ENCODE results near the gene FAIM2.

Gene FAIM2

DNA sequence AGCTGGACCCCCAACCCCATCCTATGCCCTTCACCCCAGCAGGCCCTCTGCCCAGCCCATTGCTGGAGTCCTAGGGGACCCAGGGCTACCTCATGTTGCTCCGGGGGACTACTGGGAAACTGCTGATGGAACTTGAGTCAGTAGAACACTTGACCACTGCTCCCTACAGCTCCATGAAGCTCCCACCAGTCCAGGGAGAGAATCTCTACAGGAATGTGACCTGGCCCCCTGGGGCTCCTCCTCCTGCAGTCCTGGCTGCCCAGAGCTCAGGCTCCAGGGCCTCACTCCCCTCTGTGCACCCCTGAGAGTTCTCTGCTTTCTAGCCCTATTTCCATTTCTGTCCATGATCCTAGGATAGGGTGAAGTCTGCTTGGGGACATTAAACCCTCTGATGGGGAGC, 36.0 kb upstream of the FAIM2 start:
- DNase-seq (ENCODE audit: low spot score): peak; percentile 40

DNA sequence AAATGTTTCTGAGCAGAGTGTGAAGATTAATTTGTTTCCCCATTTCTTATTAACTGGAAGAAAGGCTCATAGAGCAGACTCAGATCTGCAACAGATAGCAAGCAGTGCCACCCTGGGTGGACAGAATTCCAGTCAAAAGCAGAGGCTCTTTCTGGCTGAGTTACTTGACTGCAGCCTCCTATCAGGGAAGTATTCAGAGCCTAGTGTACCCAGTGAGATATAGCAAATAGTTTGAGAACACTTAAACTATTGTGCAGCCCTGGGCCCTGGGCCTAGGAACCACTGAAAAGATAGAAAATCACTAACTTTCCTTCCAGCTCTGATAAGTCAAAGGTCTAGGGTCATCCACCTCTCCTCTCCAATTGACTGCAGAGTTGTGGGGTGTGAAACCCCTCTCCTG, 35.6 kb upstream of the FAIM2 start:
- no peak for DNase-seq (ENCODE audit: low spot score)

DNA sequence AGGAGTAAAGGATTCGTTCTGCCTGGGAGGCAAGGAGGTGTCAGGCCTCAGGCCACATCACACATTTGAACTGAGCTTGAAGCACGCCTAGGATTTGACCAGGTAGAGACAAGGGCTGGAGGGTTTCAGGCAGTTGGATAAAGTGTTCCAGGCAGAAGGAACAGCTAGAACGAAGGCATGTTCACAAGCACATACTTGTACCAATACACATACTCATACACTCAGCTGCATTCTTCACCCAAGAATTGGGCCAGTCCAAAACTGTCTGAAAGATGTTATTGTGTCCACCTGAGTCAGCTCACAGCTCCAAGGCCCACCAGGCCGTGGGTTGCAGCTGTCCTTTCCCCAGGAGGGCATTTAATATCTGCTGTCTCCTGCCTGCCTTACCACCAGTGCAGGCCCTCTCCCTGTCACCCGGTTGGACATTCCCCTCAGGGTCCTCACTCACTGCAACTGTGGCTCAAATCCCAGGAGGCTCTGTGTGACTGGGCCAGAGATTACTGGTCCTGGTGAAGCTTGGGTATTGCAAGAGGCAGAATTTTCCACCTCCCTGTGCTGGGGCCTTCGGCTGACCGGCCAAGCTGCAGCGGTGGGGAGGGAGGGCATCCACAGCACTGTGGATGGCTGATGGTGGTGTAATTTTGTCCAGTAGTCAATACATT, 34.1 kb upstream of the FAIM2 start:
- DNase-seq (ENCODE audit: low spot score): peak; percentile 42

- no peak for DNase-seq (ENCODE audit: low spot score)
Measured at GRCh38 chr12:49936925-49937324, 33.2 kb upstream of the FAIM2 start.

DNA sequence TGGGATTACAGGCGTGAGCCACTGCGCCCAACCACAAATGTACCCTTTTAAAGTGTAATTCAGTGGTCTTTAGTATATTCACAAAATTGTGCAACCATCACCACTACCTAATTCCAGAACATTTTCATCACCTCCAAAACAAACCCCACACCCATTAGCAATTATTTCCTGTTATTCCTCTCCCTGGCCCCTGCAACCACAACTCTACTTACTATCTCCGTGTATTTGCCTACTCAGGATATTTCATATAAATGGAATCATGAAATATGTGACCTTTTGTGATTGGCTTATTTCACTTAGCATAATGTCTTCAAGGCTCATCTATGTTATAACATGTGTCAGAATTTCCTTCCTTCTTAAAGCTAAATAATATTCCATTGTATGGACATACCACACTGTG, 30.8 kb upstream of the FAIM2 start:
- DNase-seq (ENCODE audit: low spot score): no peak

GRCh38 chr12:49933796-49934195, 30.1 kb upstream of the FAIM2 start:
- no peak for DNase-seq (ENCODE audit: low spot score)

DNA sequence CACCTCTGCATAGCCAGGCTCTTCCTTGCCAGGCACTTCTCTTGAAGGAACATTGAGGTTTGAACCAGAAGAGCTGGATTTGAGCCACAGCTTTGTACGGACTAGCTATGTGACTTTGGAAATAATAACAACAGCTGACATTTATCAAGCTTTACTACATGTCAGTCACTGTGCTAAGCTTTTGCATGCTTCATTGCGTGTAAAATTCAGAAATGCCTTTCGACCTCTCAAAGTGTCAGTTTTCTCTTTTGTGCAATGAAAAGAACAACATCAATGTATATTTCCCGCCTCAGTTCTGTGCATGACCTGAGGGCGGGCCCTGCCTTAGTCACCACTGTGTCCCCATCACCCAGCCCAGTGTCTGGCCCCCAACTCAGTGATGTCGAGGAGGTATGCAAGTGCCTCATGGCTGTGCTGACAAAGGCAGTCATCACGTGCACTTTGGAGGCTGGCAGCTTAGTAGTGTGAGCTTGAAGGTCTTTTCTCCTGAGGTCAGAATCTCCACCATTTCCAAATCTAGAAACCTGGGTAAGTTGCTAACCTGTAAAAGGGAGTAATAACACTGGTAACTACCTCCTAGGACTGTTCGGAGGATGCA, 28.9 kb upstream of the FAIM2 start:
- peak; percentile 39 for DNase-seq (ENCODE audit: low spot score)

DNA sequence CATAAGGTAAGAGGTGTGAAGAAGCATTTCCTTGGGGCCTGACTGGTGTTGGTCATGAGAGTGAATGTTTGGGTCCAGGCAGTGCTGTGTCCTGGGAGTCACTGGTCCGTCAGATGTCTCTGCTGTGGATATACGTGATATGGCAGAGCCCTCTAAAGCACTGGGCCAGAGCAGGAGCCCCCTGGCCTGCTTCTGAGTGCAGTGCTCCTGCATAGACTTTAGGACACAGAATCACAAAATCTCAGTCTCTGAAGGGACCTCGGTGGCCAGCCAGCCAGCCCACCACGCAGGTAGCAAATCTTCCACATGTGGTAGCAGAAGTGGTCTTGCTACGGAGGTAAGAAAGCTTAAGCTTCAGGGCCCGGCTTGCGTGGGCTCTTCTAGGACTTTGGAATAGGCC, 28.3 kb upstream of the FAIM2 start:
- no peak for DNase-seq (ENCODE audit: low spot score)

DNA sequence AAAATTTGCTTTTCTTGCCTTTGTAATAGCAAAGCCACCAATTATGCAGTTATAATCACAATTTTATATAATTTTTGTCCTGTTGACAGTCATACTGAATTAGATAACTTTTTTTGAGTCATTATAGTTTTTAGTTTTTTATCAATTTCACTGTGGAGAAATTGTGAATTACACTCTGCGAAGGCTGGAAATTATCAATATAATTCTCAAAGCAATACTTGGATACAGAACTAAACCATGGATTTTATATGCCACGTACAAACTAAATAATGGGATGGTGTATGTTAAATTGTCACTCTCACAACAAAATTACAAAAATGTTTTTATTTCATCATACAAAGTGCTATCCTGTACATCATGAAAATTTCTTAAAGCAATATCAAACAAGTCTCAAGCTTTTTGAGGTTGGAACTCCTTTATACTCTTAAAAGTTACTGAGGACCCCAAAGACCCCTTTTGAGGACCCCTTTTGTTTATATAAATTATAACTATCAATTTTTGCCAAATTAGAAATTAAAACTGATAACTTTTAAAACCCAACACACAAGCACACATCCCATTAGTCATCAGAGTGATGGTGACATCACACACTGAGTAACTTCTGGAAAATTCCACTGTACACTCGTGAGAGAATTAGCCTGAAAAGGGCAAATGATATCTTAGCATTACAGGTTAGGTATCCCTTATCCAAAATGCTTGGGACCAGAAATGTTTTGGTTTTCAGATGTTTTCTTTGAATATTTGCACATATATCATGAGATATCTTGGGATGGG, 27.0 kb upstream of the FAIM2 start:
- no peak for DNase-seq (ENCODE audit: low spot score)

DNA sequence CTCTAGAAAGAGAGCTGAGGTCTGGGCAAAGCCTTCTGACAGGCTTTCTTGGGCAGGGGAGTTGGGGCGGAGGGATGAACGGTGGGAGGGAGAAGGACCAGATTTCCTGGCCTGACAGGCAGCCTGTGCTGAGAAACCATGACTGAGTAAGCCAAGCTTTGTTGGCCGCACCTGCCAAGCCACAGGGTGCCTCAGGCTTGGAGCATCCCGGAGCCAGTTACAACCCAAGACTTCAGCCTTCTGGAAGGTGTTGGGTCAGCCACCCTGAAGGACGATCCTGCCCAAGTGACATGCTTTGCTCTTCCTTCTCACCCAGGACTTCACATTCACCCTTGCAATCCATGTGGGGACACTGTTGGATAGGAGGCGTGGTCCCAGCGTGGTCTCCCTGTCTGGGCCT, 25.9 kb upstream of the FAIM2 start:
- DNase-seq (ENCODE audit: low spot score): peak; percentile 44

GRCh38 chr12:49928471-49928870, 24.8 kb upstream of the FAIM2 start:
- DNase-seq (ENCODE audit: low spot score): peak; percentile 36

DNA sequence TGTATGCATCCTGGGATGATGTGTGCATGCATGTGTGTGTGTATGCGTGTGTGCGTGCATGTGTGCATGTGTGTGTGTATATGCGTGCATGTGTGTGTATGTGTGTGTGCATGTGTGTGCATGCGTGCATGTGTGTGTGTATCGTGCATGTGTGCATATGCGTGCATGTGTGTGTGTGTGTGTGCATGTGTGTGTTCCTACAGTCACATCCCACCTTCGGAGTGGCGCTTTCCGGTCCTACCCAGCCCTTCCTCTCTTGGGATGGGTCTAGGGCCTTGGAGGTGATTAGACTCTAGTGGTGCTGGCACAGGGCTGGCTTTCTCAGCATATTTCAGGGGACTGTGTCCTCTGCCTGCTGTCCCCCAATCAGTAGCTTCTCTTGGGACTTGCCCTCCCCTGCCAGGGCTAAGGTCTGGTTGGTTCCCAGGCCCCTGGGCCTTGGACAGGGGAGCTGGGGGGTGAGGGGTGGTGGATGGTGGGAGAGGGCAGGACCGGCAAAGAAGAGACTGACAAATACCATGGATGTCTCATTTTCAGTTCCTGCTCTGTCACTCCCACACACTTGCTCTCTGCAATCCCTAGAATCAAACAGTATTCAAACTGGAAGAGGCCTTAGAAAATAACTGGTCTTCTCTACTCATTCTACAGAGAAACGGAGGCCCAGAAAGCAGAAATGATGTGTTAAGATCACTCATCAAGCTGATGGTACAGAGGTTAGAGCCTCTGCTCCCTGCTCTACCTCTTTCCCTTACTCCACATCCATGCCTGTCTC, 21.9 kb upstream of the FAIM2 start:
- DNase-seq (ENCODE audit: low spot score): peak; percentile 43

- peak; percentile 41 for DNase-seq (ENCODE audit: low spot score)
Measured at GRCh38 chr12:49924628-49925246, 21.0 kb upstream of the FAIM2 start.

DNA sequence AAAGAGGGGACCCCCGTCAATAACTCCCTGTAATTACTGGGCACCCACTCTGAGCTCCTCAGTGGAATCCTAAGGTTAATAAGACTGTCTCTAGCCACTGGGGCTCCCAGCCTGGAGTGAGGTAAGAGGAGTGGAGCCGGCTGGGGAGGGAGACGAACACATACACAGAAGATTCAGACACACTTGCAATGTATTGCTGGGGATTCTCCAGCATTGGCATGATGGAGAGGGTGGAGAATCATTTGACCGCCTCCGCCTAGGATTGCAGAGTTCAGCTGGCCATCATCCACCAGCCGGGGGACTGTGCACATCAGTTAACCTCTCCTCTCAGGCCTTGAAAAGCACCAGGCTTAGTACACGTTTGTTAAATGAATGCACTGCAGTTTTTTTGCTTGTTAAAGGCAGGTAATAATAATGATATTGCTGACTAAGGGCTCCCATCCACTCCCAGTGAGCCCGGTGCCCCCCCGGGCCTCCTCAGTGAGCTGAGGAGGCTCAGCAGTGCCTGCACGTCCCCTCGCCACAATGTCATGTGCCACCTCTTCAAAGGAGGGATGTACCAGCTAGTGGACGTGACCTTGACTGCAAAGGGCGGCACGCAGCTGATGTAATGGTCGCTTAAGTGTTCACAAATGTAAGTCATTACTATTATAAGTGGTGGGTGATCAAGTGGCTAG, 20.3 kb upstream of the FAIM2 start:
- DNase-seq (ENCODE audit: low spot score): peak; percentile 35

DNA sequence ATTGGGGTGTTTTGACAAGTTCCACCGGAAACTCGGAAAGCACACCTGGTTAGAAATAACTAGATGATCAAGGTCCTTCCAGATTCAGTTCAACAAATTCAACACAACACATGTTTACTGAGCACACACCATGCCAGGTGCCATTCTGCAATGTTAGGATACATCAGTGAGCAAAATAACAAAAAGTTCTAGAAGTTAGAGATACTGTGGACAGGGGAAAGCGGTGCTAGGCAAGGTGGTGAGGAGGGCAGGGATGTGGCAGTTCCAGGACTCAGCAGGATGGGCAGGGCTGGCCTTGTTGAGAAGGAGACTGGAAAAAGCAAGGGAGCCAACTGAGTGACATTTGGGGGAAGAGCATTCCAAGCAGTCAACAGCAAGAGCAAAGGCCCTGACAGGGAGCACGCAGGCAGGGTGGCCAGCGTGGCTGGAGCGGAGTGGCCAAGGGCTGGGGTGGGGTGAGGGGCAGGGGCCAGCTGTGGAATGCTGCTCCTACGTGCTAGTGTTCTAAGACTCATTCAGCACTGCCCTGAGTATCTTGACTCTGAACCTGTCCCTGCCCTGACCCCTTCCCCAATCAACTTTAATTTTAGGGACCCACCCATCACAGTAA, 19.4 kb upstream of the FAIM2 start:
- peak; percentile 49 for DNase-seq (ENCODE audit: low spot score)

- peak; percentile 45 for DNase-seq (ENCODE audit: low spot score)
Measured at GRCh38 chr12:49922349-49923034, 18.8 kb upstream of the FAIM2 start.

- DNase-seq (ENCODE audit: low spot score): peak; percentile 43
Measured at GRCh38 chr12:49921936-49922335, 18.2 kb upstream of the FAIM2 start.

DNA sequence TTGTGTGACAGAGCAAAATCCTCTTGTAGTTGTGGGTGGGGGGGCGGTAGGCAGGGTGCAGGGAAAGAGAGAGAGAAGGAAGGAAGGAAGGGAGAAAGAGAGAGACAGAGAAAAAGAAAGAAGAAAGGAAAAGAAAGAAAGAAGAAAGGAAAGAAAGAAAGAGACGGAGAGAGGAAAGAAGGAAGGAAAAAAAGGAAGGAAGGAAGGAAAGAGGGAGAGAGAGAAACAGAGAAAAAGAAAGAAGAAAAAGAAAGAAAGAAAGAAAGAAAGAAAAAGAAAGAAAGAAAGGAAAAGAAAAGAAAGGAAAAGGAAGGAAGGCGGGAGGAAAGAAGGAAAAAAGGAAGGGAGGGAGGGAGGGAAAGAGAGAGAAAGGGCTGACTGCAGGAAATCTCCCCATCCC, 17.6 kb upstream of the FAIM2 start:
- DNase-seq (ENCODE audit: low spot score): no peak

- no peak for DNase-seq (ENCODE audit: low spot score)
Measured at GRCh38 chr12:49920915-49921286, 17.2 kb upstream of the FAIM2 start.

GRCh38 chr12:49920241-49920914, 16.7 kb upstream of the FAIM2 start:
- DNase-seq (ENCODE audit: low spot score): no peak
